SH-SY5Y (cell line): ENCODE results near the gene NKAIN2.

ENCODE experiments used
- GATA2 ChIP-seq: IDR thresholded peaks from 2 replicates; pipeline ENCODE4 v1.6.1; 2011; ENCODE audit warnings: mild to moderate bottlenecking, low read depth, low read length
- GATA3 ChIP-seq: IDR thresholded peaks from 2 replicates; pipeline ENCODE4 v1.6.1; 2011; ENCODE audit warnings: low read depth, mild to moderate bottlenecking, low read length, moderate library complexity

GRCh38 chr6:124470803-124471202 is 667.1 kb downstream of the NKAIN2 start:
- TF ChIP-seq GATA2 = no peak
- TF ChIP-seq GATA3 = no peak
